Skeletal muscle tissue (tissue), 4 donors: ENCODE results near the gene UNC79. TPM values are rescaled to one million over a fixed set of nuclear protein-coding genes. Genes with fewer than 3 reads are reported as not detected.

Experiments
- H3K27ac ChIP-seq: one replicate; pipeline ENCODE4 v1.7.0; 2013; ENCODE audit warnings: mild to moderate bottlenecking, low read depth, low read length, inconsistent platforms
- H3K27me3 ChIP-seq, 3 donors: one replicate each; pipeline ENCODE4 v1.7.0; 2013; ENCODE audit warnings: low read length in 3 of 3; ENCODE audit not compliant: control insufficient read depth in 3 of 3, insufficient read depth in 3 of 3
- H3K36me3 ChIP-seq, 3 donors: one replicate each; pipeline ENCODE4 v1.7.0; 2013; ENCODE audit warnings: low read length in 3 of 3; ENCODE audit not compliant: control insufficient read depth in 3 of 3, insufficient read depth in 3 of 3
- H3K4me1 ChIP-seq, 3 donors: one replicate each; pipeline ENCODE4 v1.7.0; 2013; ENCODE audit warnings: low read length in 3 of 3, mild to moderate bottlenecking in 3 of 3; ENCODE audit not compliant: control insufficient read depth in 3 of 3, insufficient read depth in 3 of 3
- H3K4me3 ChIP-seq, 3 donors: one replicate each; pipeline ENCODE4 v1.7.0; 2013; ENCODE audit warnings: low read length in 3 of 3
- H3K9ac ChIP-seq, 3 donors: one replicate each; pipeline ENCODE4 v1.7.0; 2013; ENCODE audit warnings: low read length in 3 of 3, mild to moderate bottlenecking in 3 of 3, moderate library complexity in 2 of 3, low read depth in 1 of 3
- H3K9me3 ChIP-seq, 3 donors: one replicate each; pipeline ENCODE4 v1.7.0; 2013; ENCODE audit warnings: low read length in 3 of 3; ENCODE audit not compliant: control insufficient read depth in 3 of 3
- total RNA-seq: library from RNA; depleted of rRNA; stranded (reverse); fragments of >200 nt; gene quantifications from one replicate; pipeline ENCODE4 v1.2.3, GENCODE V29; 2014
- donor health status: Osteomylitis.

UNC79 gene
- total RNA-seq, 1 donor from 2014 or later: under 0.01 TPM

- H3K4me1 ChIP-seq: no peaks in the 10 kb centered on the region
- no peak overlapping the region for H3K9ac ChIP-seq
- H3K4me3 ChIP-seq: no peak overlapping the region
- H3K9me3 ChIP-seq: no peaks in the 10 kb centered on the region
- H3K36me3 ChIP-seq: no peaks in the 10 kb centered on the region
- H3K27ac ChIP-seq: no peak overlapping the region
- peaks cover 13 to 27% (median 22%) of the 10 kb centered on the region in 3 donors for H3K27me3 ChIP-seq
These were observed 286.3 kb downstream of the UNC79 start for GRCh38 chr14:93716746-93717667.

- no peaks in the 10 kb centered on the region for H3K4me1 ChIP-seq
- H3K27me3 ChIP-seq: peaks cover 10 to 24% (median 22%) of the 10 kb centered on the region in 3 donors
- H3K9me3 ChIP-seq: no peaks in the 10 kb centered on the region
- no peak overlapping the region for H3K27ac ChIP-seq
- H3K4me3 ChIP-seq: no peak overlapping the region
- H3K36me3 ChIP-seq: no peaks in the 10 kb centered on the region
- H3K9ac ChIP-seq: no peak overlapping the region
These were observed 287.1 kb downstream of the UNC79 start for GRCh38 chr14:93717668-93718320.

GRCh38 chr14:93719256-93719655 is 288.5 kb downstream of the UNC79 start:
- Histone ChIP-seq H3K9ac (no peak overlapping the region), H3K27me3 (peaks cover 5 to 14% (median 8%) of the 10 kb centered on the region in 3 donors), H3K27ac (no peak overlapping the region), H3K36me3 (no peaks in the 10 kb centered on the region), H3K4me1 (no peaks in the 10 kb centered on the region), H3K4me3 (no peak overlapping the region), H3K9me3 (no peaks in the 10 kb centered on the region)

DNA sequence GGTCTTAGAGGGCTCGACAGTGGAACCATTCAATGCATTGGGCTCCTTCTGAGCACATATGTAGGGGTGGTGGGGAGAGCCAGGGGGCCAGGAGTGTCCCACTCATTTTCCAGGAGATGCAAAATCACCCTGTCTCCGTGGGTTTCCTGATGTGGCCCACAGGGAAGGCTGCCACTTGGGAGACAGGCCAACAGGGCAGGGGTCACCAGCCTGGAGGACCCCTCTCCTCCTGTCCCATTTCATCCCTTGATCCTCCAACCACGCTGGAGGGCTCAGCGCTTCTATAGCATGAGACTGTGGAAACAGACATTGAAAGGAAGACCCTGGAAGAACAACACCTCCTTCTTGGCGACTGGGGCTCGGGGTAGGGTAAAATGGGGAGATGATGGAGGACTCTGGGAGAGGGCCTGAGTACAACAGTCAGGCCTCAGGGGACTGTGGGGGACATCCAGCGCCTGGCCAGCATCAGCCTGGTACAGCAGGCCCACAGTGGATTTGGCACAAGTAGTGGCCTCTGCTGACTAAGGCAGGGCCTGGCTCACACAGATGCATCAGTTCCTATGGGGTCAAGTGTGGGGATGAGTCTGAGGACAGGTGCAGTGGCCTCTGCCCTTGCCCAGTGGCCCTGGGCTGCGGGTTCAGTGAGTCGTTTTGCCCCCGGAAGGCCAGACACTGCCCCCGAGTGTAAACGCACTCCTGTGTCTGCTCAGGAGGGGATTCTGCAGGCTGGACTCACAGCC is 289.5 kb downstream of the UNC79 start:
- no peaks in the 10 kb centered on the region for H3K9me3 ChIP-seq
- H3K36me3 ChIP-seq: no peaks in the 10 kb centered on the region
- no peaks in the 10 kb centered on the region for H3K4me1 ChIP-seq
- no peak overlapping the region for H3K4me3 ChIP-seq
- H3K27me3 ChIP-seq: peaks cover 2 to 7% (median 3%) of the 10 kb centered on the region in 3 donors
- H3K9ac ChIP-seq: no peak overlapping the region
- no peak overlapping the region for H3K27ac ChIP-seq

DNA sequence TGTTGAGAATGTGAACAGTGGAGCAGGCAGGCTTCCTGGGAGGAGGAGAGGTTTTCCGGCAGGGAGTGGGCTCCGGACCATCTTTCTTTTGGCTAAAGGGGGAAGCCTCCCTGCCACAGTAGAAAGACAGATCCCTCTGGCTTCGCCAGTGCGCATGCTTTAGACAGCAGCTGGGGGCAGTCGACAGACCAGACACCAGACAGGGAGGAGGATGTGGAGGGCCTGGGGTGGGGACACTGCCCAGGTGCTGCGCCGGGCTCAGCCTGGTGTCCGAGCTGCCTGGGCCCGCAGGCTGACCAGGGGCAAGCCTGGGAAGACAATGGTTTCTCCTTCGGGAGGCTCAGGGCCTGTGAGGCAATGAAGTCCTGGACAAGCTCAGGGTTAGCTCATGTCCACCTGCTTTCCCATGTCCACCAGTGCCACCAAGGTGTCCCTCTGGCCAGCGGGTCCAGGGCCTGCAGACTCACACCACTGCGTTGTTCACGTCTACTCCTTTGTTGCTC is 290.3 kb downstream of the UNC79 start:
- H3K4me3 ChIP-seq: no peak overlapping the region
- no peaks in the 10 kb centered on the region for H3K9me3 ChIP-seq
- no peaks in the 10 kb centered on the region for H3K36me3 ChIP-seq
- H3K9ac ChIP-seq: no peak overlapping the region
- H3K4me1 ChIP-seq: no peaks in the 10 kb centered on the region
- H3K27ac ChIP-seq: no peak overlapping the region
- H3K27me3 ChIP-seq: peaks cover 0 to 7% (median 3%) of the 10 kb centered on the region in 3 donors

DNA sequence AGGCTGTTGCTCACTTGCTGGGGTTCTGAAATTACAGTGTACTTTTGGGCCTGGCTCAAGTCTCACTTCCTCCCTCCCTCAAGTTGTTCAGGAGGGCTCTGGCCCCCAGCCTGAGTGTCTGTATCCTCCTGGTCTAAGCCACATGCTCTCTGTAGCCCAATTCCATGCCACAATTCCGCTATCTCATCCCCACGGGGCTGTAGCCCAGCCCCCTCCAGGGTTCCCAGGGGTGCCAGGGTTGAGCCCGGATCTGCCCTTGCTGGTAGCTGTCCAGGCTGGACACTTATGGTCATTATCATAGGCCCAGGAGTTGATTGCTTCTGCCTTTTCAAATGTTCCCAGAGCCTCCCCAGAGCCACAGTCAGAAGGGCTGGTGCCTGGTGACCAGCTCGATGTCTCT is 292.3 kb downstream of the UNC79 start:
- no peak overlapping the region for H3K4me3 ChIP-seq
- H3K9me3 ChIP-seq: no peaks in the 10 kb centered on the region
- no peaks in the 10 kb centered on the region for H3K36me3 ChIP-seq
- peaks cover 0 to 3% (median 3%) of the 10 kb centered on the region in 3 donors for H3K27me3 ChIP-seq
- H3K9ac ChIP-seq: no peak overlapping the region
- no peaks in the 10 kb centered on the region for H3K4me1 ChIP-seq
- H3K27ac ChIP-seq: no peak overlapping the region

GRCh38 chr14:93725002-93725582 is 294.4 kb downstream of the UNC79 start:
- Histone ChIP-seq H3K4me3 (no peak overlapping the region), H3K27me3 (peaks cover 0 to 7% (median 0%) of the 10 kb centered on the region in 3 donors), H3K9me3 (no peaks in the 10 kb centered on the region), H3K27ac (no peak overlapping the region), H3K36me3 (no peaks in the 10 kb centered on the region), H3K9ac (no peak overlapping the region), H3K4me1 (no peaks in the 10 kb centered on the region)

DNA sequence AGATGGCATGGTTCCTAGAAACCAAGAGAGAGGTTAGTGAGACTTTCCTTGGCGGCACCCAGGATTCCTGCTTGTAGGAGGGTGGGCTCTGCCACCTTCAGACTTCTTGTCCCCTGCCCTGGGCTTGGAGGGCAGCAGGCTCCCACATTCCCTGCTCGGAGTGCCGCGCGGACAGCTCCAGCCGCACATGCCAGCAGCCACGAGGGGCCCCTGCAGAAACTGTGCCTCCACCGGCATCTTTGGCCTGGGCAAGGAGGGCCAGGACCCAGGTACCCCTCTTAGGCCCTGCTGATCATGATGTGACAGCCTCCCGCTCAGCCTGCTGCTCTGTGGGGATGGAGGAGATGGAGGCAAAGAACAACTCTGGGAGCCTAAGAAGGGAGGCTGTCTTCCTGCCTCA is 295.3 kb downstream of the UNC79 start:
- Histone ChIP-seq H3K4me3 (no peak overlapping the region), H3K36me3 (no peaks in the 10 kb centered on the region), H3K27ac (no peak overlapping the region), H3K4me1 (no peaks in the 10 kb centered on the region), H3K27me3 (peaks cover 0 to 7% (median 0%) of the 10 kb centered on the region in 3 donors), H3K9ac (no peak overlapping the region), H3K9me3 (no peaks in the 10 kb centered on the region)

DNA sequence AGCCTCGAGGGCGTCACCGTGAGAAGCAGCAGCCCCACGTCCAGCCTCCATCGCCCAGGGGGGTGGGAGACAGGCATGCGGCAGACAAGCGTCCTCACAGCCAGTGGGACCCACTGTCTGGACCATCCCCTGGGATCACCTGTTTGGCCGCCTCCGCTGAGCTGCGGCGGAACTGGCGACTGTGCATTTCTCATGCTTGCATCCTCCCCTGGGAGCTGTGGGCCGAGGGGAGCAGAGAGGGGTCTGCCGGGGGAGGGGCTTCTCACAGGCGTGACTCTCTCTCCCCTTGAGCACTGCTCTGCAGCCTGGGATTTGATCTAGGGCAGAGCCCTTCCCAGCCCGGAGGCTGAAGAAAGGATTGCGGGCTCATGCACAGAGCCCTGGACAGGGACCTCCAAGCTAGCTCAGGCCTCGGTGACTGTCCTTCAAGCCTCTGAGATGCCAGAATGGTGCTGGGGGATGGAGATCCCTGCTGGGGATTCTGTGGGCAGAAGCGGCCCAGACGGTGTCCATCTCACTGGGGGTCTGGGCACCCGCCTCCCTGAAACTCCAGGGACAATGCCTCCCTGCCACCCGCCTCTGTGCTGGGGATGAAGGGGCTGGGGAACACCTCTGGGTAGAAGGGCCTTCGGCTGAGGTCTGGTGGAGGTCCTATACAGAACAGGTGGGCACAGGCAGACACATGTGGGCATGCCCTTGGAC is 296.5 kb downstream of the UNC79 start:
- no peak overlapping the region for H3K4me3 ChIP-seq
- peaks cover 0 to 9% (median 0%) of the 10 kb centered on the region in 3 donors for H3K27me3 ChIP-seq
- H3K4me1 ChIP-seq: no peaks in the 10 kb centered on the region
- H3K9me3 ChIP-seq: no peaks in the 10 kb centered on the region
- no peaks in the 10 kb centered on the region for H3K36me3 ChIP-seq
- H3K9ac ChIP-seq: no peak overlapping the region
- no peak overlapping the region for H3K27ac ChIP-seq
